Measurements from ENCODE around the gene PHLDB1.

Gene PHLDB1

DNA sequence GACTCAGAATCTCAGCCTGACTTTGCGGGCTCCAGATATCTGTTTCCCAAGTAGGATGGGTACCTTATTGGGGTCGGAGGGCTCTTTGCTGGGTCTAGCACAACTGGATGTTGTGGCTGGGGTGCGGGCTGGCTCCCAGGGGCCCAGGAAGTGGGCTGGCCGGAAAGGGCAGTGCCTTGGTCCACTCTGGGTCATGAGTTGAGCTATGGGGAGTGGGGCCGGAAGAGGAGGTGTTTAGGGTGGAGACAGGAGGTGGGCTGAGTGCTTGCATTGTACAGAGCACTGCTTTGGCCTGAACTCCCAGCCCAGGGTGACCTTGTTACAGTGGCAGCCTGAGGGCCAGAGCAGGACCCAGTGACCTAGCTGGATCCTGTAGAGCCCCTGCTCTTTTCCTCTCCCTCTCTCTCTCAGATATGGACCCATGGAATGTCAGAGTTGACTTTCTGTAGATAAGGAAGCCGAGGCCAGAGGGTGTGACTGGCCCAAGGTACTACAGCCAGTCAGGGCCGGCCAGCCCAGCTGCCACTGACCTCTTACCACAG lies 13.2 kb downstream of the PHLDB1 start:
- DNase-seq (ENCODE audit: low read depth, low spot score), result no peak

DNA sequence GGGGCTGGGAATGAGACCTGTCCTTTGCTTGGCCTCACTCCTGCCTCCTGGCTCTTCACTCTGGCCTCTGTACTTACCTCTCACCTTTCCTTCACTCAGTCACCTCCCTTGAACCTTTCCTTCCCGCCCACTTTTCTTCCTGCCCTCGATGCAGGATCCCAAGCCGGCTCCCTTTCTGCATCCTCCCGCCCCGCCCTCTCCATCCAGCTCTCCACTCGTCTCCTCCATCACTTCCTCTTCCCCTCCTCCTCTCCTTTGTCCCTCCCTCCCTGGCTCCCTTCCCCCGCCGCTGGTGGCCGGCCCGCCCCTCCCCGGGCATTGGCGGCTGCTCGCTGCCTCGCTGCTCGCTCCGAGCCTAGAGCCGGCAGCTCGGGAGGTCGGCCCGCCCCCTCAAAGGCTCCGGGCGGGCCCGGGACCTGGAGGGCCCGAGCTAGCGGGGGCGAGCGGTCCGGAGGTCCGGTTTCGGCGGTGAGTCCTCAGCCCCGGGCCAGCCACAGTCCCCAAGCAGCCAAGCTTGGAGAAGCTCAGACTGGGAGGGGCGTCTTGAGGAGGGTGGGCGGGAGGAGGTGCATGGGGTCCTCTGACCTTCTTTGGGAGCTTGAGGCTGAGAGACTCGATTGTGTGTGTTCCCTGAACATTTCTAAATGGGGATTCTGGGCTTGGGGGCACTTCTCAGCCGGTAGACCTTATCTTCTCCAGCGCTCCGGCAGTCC lies 13.8 kb downstream of the PHLDB1 start:
- no peak for DNase-seq (ENCODE audit: low read depth, low spot score)
- H3K4me3 ChIP-seq (ENCODE audit: low read length), result no peak overlapping the region

More for the DNA sequence above, 13.2 kb downstream of the PHLDB1 start:
- H3K4me3 ChIP-seq (ENCODE audit: low read length), result no peak overlapping the region

DNA sequence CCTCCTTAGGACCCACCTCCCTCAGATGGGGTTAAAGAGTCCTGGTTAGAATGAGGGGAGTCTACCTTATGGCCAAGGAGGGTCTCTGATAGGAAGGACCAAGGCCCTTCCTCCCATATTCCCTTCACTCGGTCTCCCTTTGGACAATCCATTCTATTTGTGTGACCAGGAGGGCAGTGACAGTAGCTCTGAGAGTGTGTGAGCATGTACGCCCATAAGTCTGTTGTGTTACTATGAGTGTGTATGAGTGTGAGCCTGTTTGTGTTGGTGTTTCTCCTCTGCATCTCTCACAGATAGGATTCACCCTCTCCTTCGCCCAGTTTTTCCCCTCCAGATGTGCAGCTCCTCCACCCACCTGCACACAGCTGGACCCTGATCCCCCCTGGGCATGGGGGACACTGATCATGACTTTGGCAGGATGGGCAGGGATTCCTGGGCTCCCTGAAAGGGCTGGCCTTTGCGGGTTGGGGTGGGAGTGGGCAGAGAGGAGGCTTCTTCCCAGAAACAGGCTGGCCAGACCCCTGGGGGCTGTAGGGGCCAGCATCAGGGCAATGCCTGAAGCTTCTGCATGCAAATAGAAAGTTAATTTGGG lies 14.5 kb downstream of the PHLDB1 start:
- H3K4me3 ChIP-seq (ENCODE audit: low read length), result no peak overlapping the region
- no peak for DNase-seq (ENCODE audit: low read depth, low spot score)

DNA sequence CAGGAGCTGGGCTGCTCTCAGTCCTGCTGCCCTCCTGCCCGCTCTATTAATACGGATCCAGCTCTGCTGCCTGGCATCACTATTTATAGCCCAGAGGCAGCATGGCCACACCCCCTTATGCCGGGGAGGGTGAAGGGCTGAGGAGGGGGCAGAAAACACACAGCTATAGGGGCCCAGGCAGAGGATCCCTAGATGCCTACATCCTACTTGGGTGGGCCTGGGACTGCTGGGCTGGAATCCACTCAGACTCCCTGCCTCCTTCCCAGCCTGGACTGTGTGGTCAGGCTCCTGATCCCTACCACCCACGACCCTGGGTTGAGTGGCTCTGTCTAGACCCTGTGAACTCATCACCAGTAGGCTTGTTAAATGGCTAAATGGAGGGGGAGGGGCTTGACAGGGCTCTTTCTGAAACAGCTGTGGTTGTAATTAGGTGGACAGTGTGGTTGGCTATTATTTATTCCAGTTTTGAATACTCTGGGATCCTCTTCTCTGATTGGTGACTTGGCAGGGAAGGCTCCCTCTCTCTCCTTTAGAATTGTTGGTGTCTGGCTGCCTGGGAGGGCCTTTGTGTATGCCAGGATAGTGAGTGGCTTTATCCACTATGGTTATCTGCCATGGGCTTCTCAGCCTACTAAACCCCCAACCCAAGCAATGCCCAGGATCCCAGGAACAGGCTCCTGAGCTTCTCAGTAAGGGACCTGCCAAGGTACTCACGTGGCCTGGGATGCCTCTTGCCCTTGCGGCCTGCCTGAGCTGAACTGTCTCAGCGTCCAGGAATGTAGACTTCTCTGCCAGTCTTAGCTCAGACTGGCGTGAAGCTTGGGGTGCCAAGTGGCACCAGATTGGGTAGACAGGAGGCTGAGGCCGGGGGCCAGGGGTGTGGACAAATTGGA lies 15.2 kb downstream of the PHLDB1 start:
- DNase-seq (ENCODE audit: low read depth, low spot score), result no peak
- no peak overlapping the region for H3K4me3 ChIP-seq (ENCODE audit: low read length)

DNA sequence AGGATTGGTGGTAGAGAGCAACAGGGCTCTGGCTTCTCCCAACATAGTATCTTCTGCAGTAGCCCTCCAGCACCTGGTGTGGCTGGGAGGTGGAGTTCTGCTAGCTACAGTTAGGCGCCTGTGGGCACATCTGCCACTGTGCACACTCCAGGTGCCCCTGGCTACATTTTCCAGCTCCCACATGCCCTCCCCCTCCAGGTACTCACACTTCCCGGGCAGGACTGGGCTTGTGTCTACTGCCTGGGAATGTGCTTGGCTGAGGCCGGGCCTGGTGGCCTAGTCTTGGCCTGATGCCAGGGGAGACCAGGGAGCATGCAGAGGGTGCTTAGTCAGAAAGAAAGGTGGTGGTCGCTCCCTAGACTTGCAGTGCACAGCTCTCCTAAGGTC lies 15.8 kb downstream of the PHLDB1 start:
- H3K4me3 ChIP-seq (ENCODE audit: low read length), result no peak overlapping the region
- DNase-seq (ENCODE audit: low read depth, low spot score), result peak; percentile 44

DNA sequence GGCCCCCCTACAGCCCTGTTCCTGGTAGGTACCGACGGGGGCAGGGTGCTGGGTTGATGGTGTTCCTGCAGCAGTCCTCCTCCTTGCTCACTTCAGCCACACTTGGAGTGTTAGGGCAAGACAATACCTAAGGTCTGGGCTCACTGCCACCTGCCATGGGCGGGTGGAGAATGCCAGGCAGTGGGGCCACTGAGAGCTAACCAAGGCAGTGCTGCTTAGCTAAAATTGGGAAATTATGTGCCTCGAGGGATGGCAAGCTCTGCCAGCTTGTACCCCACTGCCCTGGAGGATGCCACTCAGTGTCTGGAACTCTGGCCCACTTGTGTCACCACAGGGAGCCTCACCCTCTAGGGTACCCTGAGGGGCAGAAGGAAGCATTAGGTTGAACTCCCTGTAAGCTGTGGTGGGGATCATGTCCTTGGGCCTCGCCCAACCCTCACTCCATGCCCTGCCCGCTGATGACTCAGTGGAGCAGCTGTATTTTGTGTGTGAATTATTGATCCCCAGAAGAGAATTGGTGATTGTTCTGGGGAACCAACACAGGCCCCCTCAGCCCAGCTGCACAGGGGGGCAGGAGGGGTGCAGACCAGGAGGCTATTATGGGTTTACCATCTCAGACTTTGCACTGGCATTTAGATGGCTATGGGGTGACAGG lies 17.7 kb downstream of the PHLDB1 start:
- H3K4me3 ChIP-seq (ENCODE audit: low read length), result no peak overlapping the region
- DNase-seq (ENCODE audit: low read depth, low spot score), result no peak

DNA sequence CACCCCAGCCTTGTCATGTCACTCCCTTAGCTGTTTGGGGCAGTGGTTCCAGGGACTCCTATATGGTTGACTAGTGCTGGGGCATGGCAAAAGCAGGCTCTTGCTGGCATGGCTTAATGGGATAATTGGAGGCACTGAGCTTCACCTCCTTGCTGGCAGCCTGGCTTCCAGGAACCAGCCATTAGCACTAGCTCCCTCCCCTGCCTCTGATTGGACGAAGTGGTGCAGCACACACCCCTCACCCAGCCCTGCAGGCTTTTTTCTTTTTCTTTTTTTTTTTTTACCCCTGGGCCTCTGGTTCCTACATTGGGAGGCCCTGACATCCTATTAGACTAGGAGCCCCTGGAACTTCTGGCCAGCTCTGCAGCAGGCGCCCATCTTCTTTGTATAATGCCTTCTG lies 18.6 kb downstream of the PHLDB1 start:
- peak; percentile 33 for DNase-seq (ENCODE audit: low read depth, low spot score)
- no peak overlapping the region for H3K4me3 ChIP-seq (ENCODE audit: low read length)

DNA sequence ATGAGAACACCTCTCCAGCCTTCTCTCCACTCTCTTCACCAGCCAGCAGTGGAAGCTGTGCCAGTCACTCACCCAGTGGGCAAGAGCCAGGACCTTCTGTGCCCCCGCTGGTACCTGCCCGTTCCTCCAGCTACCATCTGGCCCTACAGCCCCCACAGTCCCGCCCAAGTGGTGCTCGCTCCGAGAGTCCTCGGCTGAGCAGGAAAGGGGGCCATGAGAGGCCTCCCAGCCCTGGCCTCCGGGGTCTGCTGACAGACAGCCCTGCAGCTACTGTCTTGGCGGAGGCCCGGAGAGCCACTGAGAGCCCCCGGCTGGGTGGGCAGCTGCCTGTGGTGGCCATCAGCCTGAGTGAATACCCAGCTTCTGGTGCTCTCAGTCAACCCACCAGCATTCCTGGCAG lies 20.2 kb downstream of the PHLDB1 start:
- H3K4me3 ChIP-seq (ENCODE audit: low read length), result no peak overlapping the region
- no peak for DNase-seq (ENCODE audit: low read depth, low spot score)

DNA sequence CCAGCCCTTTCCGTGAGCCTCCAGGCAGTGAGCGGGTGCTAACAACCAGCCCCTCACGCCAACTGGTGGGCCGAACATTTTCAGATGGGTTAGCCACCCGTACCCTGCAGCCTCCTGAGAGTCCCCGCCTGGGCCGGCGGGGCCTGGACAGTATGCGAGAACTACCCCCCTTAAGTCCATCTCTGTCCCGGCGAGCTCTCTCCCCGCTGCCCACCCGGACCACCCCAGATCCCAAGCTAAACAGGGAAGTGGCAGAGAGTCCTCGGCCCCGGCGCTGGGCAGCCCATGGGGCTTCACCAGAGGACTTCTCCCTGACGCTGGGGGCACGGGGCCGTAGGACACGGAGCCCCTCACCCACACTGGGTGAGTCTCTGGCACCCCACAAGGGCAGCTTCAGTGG lies 20.6 kb downstream of the PHLDB1 start:
- no peak overlapping the region for H3K4me3 ChIP-seq (ENCODE audit: low read length)
- DNase-seq (ENCODE audit: low read depth, low spot score), result no peak

DNA sequence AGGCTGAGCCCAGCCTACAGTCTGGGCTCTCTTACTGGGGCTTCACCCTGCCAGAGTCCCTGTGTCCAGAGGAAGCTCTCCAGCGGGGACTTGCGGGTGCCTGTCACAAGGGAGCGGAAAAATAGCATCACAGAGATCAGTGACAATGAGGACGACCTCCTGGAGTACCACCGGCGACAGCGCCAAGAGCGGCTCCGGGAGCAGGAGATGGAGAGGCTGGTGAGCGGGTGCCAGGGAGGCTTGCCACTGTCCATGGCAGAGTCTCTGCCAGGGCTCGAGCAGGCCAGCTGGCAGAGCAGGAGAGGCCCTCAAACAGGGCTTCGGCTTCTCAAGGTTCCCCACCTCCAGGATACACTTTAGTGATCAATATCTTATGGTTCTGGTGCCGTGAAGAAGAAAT lies 21.0 kb downstream of the PHLDB1 start:
- DNase-seq (ENCODE audit: low read depth, low spot score), result no peak
- no peak overlapping the region for H3K4me3 ChIP-seq (ENCODE audit: low read length)

DNA sequence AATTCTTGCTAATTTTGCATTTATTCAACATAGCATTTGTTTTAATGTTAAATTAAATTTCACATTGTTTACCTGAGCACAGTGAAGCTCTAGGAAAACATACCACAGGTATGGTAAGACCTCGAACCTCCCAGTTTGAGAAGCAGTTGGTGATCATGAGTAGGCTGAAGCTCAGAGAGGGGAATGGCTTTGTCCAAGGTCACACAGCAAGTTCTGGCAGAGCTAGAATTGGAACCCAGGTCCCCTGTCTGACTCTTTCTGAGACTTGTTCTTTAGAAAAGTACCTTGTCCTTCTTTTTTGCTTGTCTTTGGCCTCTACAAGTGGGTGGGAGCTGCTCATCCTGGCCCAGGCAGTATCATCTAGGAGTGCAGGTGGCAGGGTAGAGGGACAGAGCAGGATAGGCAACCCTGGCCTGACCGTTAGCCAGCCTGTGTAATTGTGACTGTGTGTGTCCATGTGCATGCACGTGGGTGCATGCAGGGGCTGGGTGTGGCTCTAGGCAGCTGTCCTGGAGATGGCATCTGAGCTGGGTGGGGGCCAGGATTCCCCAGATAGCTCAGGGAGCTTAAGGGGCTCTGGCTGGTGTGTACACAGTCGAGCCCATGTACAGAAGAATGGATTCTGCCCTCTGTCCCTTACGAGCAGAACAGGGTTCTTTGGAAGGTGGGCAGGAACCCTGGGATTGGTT lies 21.6 kb downstream of the PHLDB1 start:
- DNase-seq (ENCODE audit: low read depth, low spot score), result no peak
- H3K4me3 ChIP-seq (ENCODE audit: low read length), result no peak overlapping the region

DNA sequence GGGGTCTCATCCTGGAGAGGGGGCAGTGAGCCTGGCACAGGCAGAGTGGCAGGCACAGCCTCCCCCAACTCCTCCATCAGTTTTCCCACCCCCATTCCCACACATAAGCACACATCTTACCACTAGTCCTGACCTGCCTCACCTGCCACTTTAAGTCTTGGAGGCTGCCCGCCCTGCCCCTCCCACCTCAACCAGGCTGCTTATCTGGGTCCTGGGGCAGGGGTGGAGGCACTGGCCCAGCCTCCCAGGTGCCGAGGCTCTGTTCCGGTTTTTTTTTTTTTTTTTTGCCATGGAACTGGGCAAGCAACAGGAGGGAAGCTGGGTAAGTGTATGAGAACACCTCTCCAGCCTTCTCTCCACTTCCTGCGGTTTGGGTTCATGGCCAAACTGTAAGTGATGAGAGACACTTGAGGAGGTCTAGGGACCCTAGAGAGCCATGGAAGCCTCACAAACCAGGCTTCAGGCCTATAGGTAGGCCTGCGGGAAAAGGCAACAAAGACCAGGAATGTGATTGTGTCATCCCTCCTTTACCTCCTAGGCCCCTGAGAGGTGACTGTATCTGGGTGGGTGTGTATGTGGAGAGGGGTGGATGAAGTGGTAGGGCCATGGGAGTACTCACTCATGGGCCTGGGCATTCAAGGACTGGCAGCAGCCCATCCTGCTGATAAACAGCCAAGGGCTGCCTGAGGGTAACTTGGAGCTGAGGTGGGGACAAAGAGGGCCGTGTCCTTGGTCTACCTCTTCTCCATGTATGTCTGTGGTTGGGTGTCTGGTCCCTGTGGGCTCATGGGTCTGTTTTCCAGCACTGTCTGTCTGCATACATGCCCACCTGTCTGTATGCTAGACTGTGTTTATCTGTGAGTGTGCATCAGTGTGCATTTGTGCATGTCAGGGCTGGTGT lies 22.6 kb downstream of the PHLDB1 start:
- no peak for DNase-seq (ENCODE audit: low read depth, low spot score)
- no peak overlapping the region for H3K4me3 ChIP-seq (ENCODE audit: low read length)

DNA sequence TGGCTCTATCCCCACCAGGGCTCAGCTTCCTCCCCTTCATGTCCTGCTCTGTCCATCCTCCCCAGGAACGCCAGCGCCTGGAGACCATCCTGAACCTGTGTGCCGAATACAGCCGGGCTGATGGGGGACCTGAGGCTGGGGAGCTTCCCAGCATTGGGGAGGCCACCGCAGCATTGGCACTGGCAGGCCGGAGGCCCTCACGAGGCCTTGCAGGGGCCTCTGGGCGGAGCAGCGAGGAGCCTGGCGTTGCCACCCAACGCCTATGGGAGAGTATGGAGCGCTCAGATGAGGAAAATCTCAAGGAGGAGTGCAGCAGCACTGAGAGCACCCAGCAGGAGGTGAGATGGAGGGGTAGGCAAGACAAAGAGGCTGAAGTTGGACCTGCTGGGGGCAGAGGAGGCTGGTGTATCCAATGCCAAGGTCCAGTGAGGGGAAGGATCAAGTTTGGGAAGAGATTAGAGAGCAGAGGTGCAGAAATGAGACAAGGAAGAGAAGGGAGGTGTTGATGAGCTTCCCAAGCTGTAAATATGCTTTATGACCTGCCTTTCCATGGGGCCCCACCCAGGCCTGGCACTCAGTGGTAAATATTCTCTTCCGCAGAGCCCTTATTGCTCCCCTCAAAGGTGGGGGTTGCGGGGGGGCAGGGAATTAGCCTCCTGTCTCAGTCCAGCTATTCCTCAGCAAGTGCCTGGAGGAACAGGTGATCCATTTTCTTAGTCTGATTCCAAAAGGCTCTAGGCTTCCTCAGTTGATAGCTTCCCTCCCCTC lies 23.9 kb downstream of the PHLDB1 start:
- no peak overlapping the region for H3K4me3 ChIP-seq (ENCODE audit: low read length)
- no peak for DNase-seq (ENCODE audit: low read depth, low spot score)

DNA sequence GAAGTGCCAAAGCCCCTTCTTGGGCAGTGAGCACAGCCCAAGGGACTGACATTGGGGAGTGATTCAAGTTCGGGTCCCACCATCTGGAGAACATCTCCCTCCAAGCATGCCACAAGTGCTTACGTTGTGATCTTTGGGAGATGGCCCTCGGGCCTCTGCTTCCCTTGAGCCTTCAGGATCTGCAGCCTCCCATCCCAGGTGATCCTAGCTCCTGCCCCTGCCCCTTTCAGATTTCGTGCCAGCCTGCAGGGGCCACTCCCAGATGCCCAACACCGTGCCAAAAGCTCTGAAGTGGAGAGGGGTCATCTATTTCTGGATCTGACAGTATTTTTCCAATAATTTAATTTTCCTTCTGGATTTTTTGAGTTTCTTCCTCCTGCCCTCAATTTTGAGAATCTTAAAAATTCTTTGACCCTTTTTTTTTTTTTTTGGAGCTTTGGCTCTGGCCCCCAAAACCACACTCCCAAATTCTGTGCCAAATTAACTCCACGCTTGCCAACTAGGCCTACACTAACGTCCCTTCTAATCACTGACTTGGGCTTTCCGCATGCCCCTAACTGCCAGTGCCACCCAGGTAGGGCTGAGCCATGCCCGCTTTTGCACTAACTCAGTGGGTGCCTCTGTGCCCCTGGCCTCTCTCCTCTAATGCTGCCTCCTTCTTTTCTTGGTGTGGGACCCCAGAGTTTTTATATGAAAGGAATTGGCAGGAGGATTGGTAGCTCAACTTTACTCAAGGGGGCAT lies 25.3 kb downstream of the PHLDB1 start:
- no peak for DNase-seq (ENCODE audit: low read depth, low spot score)
- H3K4me3 ChIP-seq (ENCODE audit: low read length), result no peak overlapping the region

DNA sequence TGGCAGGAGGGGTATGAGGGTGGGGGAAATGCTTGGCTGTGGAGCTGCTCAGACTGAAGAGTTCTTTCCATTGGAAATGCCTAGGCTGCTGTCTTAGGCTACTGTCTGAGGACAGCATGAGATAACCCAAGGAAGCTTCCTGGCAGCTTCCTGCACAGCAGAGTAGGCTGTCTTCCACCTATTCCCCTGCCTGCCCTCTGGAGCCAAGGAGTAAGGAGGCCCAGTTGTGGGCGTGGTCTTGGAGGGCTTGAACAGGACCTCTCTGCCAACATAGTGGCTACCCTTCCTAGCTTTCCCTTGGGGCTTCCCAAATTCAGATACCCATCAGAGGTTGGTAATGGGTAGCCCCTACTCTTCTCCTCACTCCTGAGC lies 25.9 kb downstream of the PHLDB1 start:
- DNase-seq (ENCODE audit: low read depth, low spot score), result no peak
- H3K4me3 ChIP-seq (ENCODE audit: low read length), result no peak overlapping the region

DNA sequence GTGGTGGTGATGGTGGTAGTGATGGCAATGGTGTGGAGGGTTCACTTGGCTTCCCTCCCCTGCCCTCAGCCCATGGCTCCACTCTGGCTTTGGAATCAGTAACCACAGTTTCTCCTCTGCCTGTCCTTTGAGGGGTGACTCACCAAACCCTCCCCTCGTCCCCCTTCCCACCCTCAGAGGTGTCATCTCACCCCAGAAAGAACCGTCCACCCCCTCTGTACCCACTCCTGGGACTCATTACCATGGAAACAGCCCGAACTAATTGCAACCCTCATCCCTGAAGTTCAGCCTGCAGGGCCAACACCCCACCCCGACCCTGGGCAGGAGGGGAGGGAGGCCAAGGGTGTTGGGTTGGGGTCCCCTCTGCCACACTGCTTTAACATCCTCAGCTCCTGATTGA lies 26.6 kb downstream of the PHLDB1 start:
- H3K4me3 ChIP-seq (ENCODE audit: low read length), result no peak overlapping the region
- DNase-seq (ENCODE audit: low read depth, low spot score), result no peak
